Activated CD4-positive, alpha-beta T cell treated with anti-CD3 and anti-CD28 coated beads, Interleukin-2, amount 50 U/mL, for 48 hours (primary cell): ENCODE measurements around the gene APOE.
A peak's percentile ranks its signal among the peaks of the same experiment; 100 is the strongest.
"Not testable (repeated sequence)": the region's sequence is repeated elsewhere in the genome, so short reads cannot be mapped to it uniquely, and the experiment has no call there.

ENCODE experiments used
- DNase-seq, 2 experiments: peaks; one replicate each; pipeline ENCODE4 v3.0.0-alpha.2; 2020

The APOE gene

GRCh38 chr19:44886141-44886540 lies 19.5 kb upstream of the APOE start:
- no peak for DNase-seq

DNA sequence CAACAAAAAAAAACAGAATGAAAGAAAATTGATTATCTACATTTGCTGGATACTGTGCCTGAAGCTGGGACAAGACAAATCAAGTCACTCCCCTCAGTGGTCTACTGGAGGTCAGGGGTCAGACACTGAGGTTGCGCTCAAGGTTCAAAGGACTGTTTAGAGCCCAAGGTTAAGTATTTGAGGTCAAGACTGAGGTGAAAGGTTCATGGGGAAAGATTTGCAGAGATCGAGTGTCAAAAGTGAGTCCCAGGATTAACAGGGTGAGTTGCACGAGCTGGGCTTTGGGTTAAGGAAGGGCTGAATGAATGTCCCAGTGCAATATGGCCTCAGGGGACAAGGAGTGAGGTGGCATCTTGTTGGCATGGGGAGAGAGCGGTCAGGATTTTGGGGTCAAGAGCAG lies 17.9 kb upstream of the APOE start:
- DNase-seq: no peak

- DNase-seq: not testable (repeated sequence)
Observed at GRCh38 chr19:44888335-44888734, 17.3 kb upstream of the APOE start.

DNA sequence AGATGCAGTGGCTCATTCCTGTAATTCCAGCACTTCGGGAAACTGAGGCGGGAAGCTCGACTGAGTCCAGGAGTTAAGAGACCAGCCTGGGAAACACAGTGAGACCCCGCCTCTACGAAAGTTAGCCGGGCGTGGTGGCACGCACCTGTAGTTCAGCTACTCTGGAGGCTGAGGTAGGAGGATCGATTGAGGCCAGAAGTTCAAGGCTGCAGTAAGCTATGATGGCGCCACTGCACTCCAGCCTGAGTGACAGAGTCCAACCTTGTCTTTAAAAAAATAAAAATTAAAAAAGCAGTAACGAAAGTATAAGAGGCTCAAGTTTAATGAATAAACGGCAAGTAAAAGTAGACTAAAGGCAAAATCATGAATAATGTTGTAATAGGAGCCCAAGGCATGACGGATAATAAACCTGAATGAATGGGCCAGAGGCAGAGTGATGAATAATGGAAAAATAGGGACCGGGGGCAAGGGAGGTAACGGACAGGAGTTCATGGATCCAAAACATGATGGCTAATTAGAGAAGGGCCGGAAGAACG lies 15.7 kb upstream of the APOE start:
- DNase-seq: no peak

GRCh38 chr19:44890366-44891015 lies 15.1 kb upstream of the APOE start:
- DNase-seq: peak; percentile 100

DNA sequence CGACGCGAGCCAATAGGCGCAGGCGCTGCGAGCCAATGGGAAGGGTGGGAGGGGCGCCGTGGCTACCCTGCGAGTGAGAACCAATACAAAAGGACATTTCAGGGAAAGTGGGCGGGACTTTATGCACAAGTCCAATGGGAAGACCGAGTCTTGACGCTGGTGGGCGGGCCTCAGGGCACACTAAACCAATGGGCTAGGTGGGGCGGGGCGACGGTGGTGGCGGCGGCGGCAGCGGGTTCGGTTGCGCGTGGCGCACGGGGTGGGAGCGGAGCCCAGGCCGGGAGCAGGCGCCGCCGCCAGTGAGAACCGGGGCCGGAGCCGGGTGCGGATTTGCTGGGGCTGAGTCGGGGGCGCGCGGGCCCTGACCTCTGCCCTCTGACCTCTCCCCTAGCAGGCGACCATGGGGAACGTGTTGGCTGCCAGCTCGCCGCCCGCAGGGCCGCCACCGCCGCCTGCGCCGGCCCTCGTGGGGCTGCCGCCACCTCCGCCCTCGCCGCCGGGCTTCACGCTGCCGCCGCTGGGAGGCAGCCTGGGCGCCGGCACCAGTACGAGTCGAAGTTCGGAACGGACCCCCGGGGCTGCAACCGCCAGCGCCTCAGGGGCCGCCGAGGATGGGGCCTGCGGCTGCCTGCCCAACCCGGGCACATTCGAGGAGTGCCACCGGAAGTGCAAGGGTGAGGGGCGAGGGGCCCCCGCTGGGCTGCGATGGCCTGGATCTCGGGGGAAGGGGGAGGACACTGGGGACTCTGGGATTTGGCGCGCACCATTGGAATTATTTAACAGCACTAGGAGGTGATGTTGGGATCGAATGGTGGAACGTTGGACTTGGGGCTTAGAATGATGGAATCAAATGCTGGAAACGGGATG lies 14.3 kb upstream of the APOE start, which contains the start of gene TOMM40:
Gene TOMM40, plus strand, starts transcription at position 239 of the 867 bp plus-strand sequence. Its CDS starts 162 bp downstream, at position 401.
- peak; percentile 33 for DNase-seq

DNA sequence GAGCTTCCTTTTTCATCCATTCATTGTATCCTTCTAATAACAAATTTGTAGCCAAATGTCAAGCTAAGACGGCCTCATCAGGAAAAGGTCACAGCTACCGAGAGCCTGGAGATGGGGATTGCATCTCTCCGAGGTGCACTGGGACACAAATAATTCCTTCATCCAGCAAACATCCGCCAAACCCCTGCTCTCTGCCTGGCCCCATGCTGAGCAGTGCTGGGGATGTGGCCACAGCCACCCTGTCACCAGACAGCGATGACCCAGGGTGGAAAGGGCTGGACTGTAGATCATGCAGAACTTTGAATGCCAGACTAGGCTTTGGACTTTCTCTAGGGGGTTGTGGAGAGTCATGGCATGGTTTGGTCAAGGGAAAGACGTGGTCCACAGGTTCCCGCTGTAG lies 12.7 kb upstream of the APOE start:
- no peak for DNase-seq

DNA sequence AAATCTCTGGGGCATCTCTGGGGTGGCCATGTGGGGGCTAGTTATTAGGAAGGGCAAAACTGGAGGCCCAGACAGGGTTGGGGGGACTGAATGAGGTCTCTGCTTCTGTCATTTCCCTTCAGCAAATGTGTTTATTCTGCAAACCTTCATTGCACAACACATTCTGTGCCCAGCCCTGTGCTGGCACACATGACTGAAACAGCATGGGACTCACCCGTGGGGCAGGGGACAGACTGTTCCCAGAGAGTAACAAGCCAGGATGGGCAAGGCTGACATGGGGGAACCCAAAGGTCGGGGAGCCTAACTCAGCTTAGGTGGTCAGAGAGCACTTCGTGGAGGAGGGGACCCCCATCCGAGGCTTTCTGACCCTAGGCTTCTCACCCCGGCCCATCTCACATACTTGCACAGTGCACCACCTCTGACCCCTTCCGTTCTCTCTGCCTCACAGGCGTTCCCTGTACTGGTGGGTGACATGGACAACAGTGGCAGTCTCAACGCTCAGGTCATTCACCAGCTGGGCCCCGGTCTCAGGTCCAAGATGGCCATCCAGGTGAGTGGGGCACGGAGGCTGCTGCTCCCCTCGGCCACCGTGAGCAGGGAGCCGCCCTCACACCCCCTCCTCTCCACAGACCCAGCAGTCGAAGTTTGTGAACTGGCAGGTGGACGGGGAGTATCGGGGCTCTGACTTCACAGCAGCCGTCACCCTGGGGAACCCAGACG lies 12.1 kb upstream of the APOE start:
- no peak for DNase-seq

DNA sequence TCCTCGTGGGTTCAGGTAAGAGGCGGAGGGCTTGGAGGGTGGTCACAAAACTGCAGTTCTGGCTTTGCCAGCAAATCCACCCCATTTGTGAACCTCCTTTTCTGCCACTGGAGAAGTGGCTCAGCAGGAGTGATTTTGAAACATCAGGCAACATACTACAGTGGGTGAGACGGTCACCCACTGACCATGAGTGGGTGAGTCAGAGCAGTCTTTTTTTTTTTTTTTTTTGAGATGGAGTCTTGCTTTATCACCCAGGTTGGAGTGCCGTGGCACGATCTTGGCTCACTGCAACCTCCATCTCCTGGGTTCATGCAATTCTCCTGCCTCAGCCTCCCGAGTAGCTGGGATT lies 11.6 kb upstream of the APOE start:
- no peak for DNase-seq

DNA sequence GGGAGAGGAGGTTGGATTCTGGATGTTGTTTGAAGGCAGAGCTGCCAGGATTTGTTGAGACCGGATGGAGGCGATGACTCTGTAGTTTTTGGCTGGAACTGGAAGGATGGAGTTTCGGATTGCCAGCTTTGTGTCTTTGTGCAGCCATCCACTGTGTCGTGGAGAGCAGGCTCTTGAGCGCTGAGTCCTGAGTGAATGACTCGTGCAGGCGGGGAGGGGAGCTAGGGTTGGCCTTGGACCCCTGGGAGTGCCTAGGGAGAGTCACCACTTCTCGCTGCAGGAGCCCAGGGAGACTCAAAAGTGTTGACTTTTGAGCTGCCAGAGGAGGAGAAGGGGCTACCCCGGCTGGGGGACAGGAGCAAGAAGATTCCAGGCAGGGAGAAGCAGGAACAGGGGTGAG lies 10.7 kb upstream of the APOE start:
- DNase-seq: no peak

- DNase-seq: no peak
Observed at GRCh38 chr19:44897835-44898234, 7.8 kb upstream of the APOE start.

GRCh38 chr19:44900328-44901244 lies 5.0 kb upstream of the APOE start:
- DNase-seq: no peak

DNA sequence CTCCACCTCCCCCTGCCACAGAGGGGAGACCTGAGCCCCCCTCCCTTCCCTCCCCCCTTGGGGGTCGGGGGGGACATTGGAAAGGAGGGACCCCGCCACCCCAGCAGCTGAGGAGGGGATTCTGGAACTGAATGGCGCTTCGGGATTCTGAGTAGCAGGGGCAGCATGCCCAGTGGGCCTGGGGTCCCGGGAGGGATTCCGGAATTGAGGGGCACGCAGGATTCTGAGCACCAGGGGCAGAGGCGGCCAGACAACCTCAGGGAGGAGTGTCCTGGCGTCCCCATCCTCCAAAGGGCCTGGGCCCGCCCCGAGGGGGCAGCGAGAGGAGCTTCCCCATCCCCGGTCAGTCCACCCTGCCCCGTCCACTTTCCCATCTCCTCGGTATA lies 2.4 kb upstream of the APOE start:
- DNase-seq: no peak

- peak; percentile 78 to 82 for DNase-seq
Observed at GRCh38 chr19:44903602-44904425, 1.8 kb upstream of the APOE start.

DNA sequence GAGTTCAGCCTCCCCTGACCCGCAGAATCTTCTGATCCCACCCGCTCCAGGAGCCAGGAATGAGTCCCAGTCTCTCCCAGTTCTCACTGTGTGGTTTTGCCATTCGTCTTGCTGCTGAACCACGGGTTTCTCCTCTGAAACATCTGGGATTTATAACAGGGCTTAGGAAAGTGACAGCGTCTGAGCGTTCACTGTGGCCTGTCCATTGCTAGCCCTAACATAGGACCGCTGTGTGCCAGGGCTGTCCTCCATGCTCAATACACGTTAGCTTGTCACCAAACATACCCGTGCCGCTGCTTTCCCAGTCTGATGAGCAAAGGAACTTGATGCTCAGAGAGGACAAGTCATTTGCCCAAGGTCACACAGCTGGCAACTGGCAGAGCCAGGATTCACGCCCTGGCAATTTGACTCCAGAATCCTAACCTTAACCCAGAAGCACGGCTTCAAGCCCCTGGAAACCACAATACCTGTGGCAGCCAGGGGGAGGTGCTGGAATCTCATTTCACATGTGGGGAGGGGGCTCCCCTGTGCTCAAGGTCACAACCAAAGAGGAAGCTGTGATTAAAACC lies 1.1 kb upstream of the APOE start:
- peak in 1 of 2 experiments; percentile 19 for DNase-seq

- no peak for DNase-seq
Observed at GRCh38 chr19:44907613-44908012, 2.0 kb downstream of the APOE start.

DNA sequence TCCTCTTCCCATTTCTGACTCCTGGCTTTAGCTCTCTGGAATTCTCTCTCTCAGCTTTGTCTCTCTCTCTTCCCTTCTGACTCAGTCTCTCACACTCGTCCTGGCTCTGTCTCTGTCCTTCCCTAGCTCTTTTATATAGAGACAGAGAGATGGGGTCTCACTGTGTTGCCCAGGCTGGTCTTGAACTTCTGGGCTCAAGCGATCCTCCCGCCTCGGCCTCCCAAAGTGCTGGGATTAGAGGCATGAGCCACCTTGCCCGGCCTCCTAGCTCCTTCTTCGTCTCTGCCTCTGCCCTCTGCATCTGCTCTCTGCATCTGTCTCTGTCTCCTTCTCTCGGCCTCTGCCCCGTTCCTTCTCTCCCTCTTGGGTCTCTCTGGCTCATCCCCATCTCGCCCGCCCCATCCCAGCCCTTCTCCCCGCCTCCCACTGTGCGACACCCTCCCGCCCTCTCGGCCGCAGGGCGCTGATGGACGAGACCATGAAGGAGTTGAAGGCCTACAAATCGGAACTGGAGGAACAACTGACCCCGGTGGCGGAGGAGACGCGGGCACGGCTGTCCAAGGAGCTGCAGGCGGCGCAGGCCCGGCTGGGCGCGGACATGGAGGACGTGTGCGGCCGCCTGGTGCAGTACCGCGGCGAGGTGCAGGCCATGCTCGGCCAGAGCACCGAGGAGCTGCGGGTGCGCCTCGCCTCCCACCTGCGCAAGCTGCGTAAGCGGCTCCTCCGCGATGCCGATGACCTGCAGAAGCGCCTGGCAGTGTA lies 2.7 kb downstream of the APOE start:
- no peak for DNase-seq

- no peak for DNase-seq
Observed at GRCh38 chr19:44908836-44909261, 3.3 kb downstream of the APOE start.

DNA sequence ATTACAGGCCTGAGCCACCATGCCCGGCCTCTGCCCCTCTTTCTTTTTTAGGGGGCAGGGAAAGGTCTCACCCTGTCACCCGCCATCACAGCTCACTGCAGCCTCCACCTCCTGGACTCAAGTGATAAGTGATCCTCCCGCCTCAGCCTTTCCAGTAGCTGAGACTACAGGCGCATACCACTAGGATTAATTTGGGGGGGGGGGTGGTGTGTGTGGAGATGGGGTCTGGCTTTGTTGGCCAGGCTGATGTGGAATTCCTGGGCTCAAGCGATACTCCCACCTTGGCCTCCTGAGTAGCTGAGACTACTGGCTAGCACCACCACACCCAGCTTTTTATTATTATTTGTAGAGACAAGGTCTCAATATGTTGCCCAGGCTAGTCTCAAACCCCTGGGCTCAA lies 4.2 kb downstream of the APOE start:
- no peak for DNase-seq

DNA sequence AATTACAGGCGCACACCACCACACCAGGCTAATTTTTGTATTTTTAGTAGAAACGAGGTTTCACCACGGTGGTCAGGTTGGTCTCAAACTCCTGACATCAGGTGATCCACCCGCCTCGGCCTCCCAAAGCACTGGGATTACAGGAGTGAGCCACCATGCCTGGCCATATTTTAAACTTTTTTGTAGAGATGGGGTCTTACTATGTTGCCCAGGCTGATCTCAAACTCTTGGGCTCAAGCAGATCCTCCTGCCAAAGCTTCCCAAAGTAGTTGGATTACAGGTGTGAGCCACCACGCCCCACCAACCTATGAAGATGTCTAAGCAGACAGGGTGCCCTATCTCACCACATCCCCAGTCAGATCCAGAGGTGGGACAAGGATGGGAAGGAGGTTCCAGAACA lies 6.3 kb downstream of the APOE start:
- not testable (repeated sequence) for DNase-seq
